Neural progenitor cell (in vitro differentiated cells): ENCODE results near the gene ANGPTL2. TPM values are rescaled to one million over a fixed set of nuclear protein-coding genes. Genes with fewer than 3 reads are reported as not detected.

ENCODE experiments used
- DNase-seq: peaks from one replicate; pipeline ENCODE4 v3.0.0-alpha.2; 2016; ENCODE audit warnings: low spot score
- H2AFZ ChIP-seq: fragments of 200-600 bp; sonication (generic); replicated peaks from 2 replicates; pipeline ENCODE4 v1.6.1; 2016; ENCODE audit warnings: antibody characterized with exemption
- H3F3A ChIP-seq: fragments of 200-600 bp; sonication (generic); 2 replicates; pipeline ENCODE4 v1.6.1; 2016; ENCODE audit warnings: antibody characterized with exemption, low read depth
- H3K27ac ChIP-seq: fragments of 200-600 bp; sonication (generic); 2 replicates; pipeline ENCODE4 v1.5.1; 2016; ENCODE audit warnings: mild to moderate bottlenecking
- H3K27me3 ChIP-seq: fragments of 200-600 bp; sonication (generic); 2 replicates; pipeline ENCODE4 v1.6.1; 2016; ENCODE audit warnings: mild to moderate bottlenecking, moderate library complexity
- H3K36me3 ChIP-seq: fragments of 200-600 bp; sonication (generic); 2 replicates; pipeline ENCODE4 v1.5.1; 2016
- H3K4me1 ChIP-seq: fragments of 200-600 bp; sonication (generic); 2 replicates; pipeline ENCODE4 v1.6.1; 2016; ENCODE audit warnings: mixed run types
- H3K4me2 ChIP-seq: fragments of 200-600 bp; sonication (generic); 2 replicates; pipeline ENCODE4 v1.6.1; 2016
- H3K4me3 ChIP-seq: fragments of 200-600 bp; sonication (generic); 2 replicates; pipeline ENCODE4 v1.5.1; 2016
- H3K79me2 ChIP-seq: fragments of 200-600 bp; sonication (generic); 2 replicates; pipeline ENCODE4 v1.6.1; 2016; ENCODE audit warnings: low read depth
- H3K9ac ChIP-seq: fragments of 200-600 bp; sonication (generic); 2 replicates; pipeline ENCODE4 v1.6.1; 2016
- H3K9me3 ChIP-seq: fragments of 200-600 bp; sonication (generic); 2 replicates; pipeline ENCODE4 v1.5.1; 2016; ENCODE audit warnings: low read depth
- H4K20me1 ChIP-seq: fragments of 200-600 bp; sonication (generic); 2 replicates; pipeline ENCODE4 v1.6.1; 2016; ENCODE audit warnings: low read depth
- H3K27ac Mint-ChIP-seq: 3 replicates; pipeline ENCODE4 v1.8.0; 2021; ENCODE audit warnings: mixed read lengths
- H3K27me3 Mint-ChIP-seq: 2 replicates; pipeline ENCODE4 v1.8.0; 2022; ENCODE audit warnings: low read depth, mild to moderate bottlenecking, inconsistent platforms, moderate library complexity, mixed read lengths; ENCODE audit not compliant: insufficient read depth
- H3K36me3 Mint-ChIP-seq: 3 replicates; pipeline ENCODE4 v1.8.0; 2021; ENCODE audit warnings: mixed read lengths
- H3K4me1 Mint-ChIP-seq: 3 replicates; pipeline ENCODE4 v1.8.0; 2021; ENCODE audit warnings: mixed read lengths
- H3K4me3 Mint-ChIP-seq: 3 replicates; pipeline ENCODE4 v1.8.0; 2021; ENCODE audit warnings: mild to moderate bottlenecking, moderate library complexity, mixed read lengths
- H3K9me3 Mint-ChIP-seq: 3 replicates; pipeline ENCODE4 v1.8.0; 2020; ENCODE audit warnings: mixed read lengths
- EZH2 ChIP-seq: fragments of 200-600 bp; sonication (generic); IDR thresholded peaks from 2 replicates; pipeline ENCODE4 v1.6.1; 2017; ENCODE audit warnings: antibody characterized with exemption, mild to moderate bottlenecking, moderate library complexity
- EZH2phosphoT487 ChIP-seq: fragments of 200-600 bp; sonication (generic); IDR thresholded peaks from 2 replicates; pipeline ENCODE4 v1.6.1; 2017; ENCODE audit warnings: antibody characterized with exemption
- total RNA-seq: library from RNA; depleted of rRNA; stranded (reverse); fragments of >200 nt; gene quantifications from 2 replicates; pipeline ENCODE4 v1.2.3, GENCODE V29; 2015; ENCODE audit warnings: low replicate concordance
- TF ChIP-seq, protein P1 (sequence below): fragments of 200-600 bp; sonication (generic); IDR thresholded peaks from 2 replicates; pipeline ENCODE4 v1.5.1; 2017; ENCODE audit warnings: antibody characterized with exemption, mild to moderate bottlenecking

ANGPTL2 gene
- total RNA-seq, 1 donor from 2014 or later: 7.6 TPM

DNA sequence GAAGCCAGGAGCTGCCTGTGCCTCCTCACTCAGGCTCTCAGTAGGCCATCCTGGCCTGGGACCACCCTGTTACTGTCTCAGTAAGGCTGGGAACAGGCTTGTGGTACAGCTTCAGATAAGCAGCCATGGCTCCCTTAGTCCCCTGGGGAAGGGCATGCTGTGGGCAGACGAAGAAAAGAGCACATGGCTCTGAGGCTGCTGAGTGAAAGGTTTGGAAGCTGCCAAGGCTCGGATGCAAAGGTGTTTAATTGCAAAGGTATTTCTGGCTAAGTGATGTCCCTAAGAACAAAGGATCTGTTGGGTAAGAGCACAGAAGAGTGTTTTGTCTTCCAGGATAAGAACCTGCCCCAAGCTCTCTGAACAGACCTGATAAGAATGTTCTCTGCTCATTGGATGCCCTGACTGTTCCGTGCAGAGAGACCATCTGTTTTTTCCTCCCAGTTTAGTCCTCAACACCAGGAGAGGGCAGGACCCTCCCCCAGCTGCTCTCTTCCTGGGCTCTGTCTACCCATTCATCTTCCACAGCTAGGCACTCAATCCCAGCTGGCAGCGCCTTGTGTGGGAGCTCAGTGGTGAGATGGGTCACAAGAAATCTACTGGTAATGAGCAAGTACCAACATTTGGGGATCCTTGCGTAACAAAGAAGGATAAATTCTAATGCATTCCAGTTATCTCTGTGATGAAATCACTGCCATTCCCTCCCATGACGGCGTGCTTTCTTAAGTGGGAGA, 17.7 kb downstream of the ANGPTL2 start:
- Histone ChIP-seq H4K20me1 (no peaks in the 10 kb centered on the region), H3K9me3 (no peaks in the 10 kb centered on the region), H3K4me3 (no peak overlapping the region), H3K4me2 (no peak overlapping the region), H3K27me3 (no peaks in the 10 kb centered on the region), H3K27ac (no peak overlapping the region), H3K79me2 (no peaks in the 10 kb centered on the region), H3K4me1 (no peaks in the 10 kb centered on the region), H3K9ac (no peak overlapping the region), H3K36me3 (no peaks in the 10 kb centered on the region), H2AFZ (no peak overlapping the region), H3F3A (no peaks in the 10 kb centered on the region)
- peaks cover 4% of the 10 kb centered on the region for H3K36me3 Mint-ChIP-seq
- H3K27ac Mint-ChIP-seq: no peak overlapping the region
- H3K27me3 Mint-ChIP-seq: peaks cover 2% of the 10 kb centered on the region
- H3K4me1 Mint-ChIP-seq: peaks cover 8% of the 10 kb centered on the region
- no peak overlapping the region for H3K4me3 Mint-ChIP-seq
- no peaks in the 10 kb centered on the region for H3K9me3 Mint-ChIP-seq
- DNase-seq: no peak
- no peak for TF ChIP-seq EZH2phosphoT487
- TF ChIP-seq, protein P1, sequence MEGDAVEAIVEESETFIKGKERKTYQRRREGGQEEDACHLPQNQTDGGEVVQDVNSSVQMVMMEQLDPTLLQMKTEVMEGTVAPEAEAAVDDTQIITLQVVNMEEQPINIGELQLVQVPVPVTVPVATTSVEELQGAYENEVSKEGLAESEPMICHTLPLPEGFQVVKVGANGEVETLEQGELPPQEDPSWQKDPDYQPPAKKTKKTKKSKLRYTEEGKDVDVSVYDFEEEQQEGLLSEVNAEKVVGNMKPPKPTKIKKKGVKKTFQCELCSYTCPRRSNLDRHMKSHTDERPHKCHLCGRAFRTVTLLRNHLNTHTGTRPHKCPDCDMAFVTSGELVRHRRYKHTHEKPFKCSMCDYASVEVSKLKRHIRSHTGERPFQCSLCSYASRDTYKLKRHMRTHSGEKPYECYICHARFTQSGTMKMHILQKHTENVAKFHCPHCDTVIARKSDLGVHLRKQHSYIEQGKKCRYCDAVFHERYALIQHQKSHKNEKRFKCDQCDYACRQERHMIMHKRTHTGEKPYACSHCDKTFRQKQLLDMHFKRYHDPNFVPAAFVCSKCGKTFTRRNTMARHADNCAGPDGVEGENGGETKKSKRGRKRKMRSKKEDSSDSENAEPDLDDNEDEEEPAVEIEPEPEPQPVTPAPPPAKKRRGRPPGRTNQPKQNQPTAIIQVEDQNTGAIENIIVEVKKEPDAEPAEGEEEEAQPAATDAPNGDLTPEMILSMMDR: no peak
- TF ChIP-seq EZH2: no peak

DNA sequence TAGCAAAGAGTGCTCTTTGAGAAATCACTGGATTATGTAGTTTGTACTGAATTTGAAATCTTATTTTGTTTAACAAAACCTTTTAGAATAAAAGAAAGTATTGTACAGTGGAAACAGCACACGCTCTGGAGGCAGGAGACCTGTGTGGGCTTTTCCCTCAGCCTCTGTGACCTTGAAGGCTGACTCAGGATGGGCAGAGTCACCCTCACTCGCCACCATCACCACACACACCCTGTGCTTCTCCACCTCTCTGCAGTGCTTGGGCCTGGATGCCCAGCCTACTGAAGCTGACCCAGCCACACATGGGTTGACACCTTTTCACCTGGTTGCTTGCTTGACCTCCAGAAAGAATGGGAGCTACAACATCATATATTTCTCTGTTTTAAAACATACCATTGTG, 19.6 kb downstream of the ANGPTL2 start:
- Mint-ChIP-seq H3K36me3 (no peaks in the 10 kb centered on the region), H3K27ac (no peak overlapping the region), H3K4me3 (no peak overlapping the region), H3K4me1 (peaks cover 3% of the 10 kb centered on the region), H3K9me3 (no peaks in the 10 kb centered on the region), H3K27me3 (peaks cover 2% of the 10 kb centered on the region)
- Histone ChIP-seq H3K9me3 (no peaks in the 10 kb centered on the region), H3K4me3 (no peak overlapping the region), H3K4me2 (no peak overlapping the region), H2AFZ (no peak overlapping the region), H3K36me3 (no peaks in the 10 kb centered on the region), H3K9ac (no peak overlapping the region), H3F3A (no peaks in the 10 kb centered on the region), H3K79me2 (no peaks in the 10 kb centered on the region), H3K27me3 (no peaks in the 10 kb centered on the region), H3K4me1 (no peaks in the 10 kb centered on the region), H3K27ac (no peak overlapping the region), H4K20me1 (no peaks in the 10 kb centered on the region)
- DNase-seq: no peak
- TF ChIP-seq EZH2phosphoT487 (no peak), EZH2 (no peak)

DNA sequence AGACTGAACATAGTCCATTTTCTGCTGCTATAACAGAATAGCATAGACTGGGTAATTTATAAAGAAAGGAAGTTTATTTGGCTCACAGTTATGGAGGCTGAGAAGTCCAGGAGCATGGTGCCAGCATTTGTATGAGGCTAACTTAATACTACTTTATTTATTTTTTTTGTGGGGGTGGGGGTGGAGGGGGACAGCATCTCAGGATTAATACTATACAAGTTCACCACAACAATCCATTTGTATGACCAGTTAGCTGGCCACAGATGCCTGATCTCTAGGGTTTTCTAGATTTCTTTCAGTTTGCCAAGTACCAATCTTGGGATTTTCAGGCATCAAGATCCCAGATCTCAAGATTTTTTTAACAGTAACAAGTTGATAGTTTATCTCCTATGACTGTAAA, 20.3 kb downstream of the ANGPTL2 start:
- no peak overlapping the region for H3K4me3 Mint-ChIP-seq

More for the DNA sequence above, 20.3 kb downstream of the ANGPTL2 start:
- no peaks in the 10 kb centered on the region for H3K4me1 ChIP-seq
- H3K36me3 ChIP-seq: no peaks in the 10 kb centered on the region
- Mint-ChIP-seq H3K27me3 (peaks cover 2% of the 10 kb centered on the region), H3K4me1 (peaks cover 3% of the 10 kb centered on the region), H3K9me3 (no peaks in the 10 kb centered on the region), H3K36me3 (peaks cover 2% of the 10 kb centered on the region), H3K27ac (no peak overlapping the region)
- H3K9me3 ChIP-seq: no peaks in the 10 kb centered on the region
- H3K4me2 ChIP-seq: no peak overlapping the region
- H3F3A ChIP-seq: no peaks in the 10 kb centered on the region
- H3K9ac ChIP-seq: no peak overlapping the region
- no peak overlapping the region for H3K4me3 ChIP-seq
- DNase-seq: no peak
- no peaks in the 10 kb centered on the region for H3K27me3 ChIP-seq
- H4K20me1 ChIP-seq: no peaks in the 10 kb centered on the region
- H2AFZ ChIP-seq: no peak overlapping the region
- no peak overlapping the region for H3K27ac ChIP-seq
- no peaks in the 10 kb centered on the region for H3K79me2 ChIP-seq
- TF ChIP-seq EZH2: no peak
- no peak for TF ChIP-seq EZH2phosphoT487
- TF ChIP-seq, protein P1: no peak
